Activated naive CD4-positive, alpha-beta T cell treated with anti-CD3 and anti-CD28 coated beads, Interleukin-2, amount 50 U/mL, for 24 hours (primary cell): Measurements from ENCODE around the gene ACP2.

Source experiments
- H3K27ac Mint-ChIP-seq: one replicate; pipeline ENCODE4 v1.8.0; 2021; ENCODE audit warnings: mild to moderate bottlenecking, mixed read lengths
- H3K27me3 Mint-ChIP-seq: one replicate; pipeline ENCODE4 v1.8.0; 2021; ENCODE audit warnings: mixed read lengths
- H3K36me3 Mint-ChIP-seq: one replicate; pipeline ENCODE4 v1.8.0; 2021; ENCODE audit warnings: mixed read lengths
- H3K4me1 Mint-ChIP-seq: one replicate; pipeline ENCODE4 v1.8.0; 2021; ENCODE audit warnings: mixed read lengths
- H3K4me3 Mint-ChIP-seq: one replicate; pipeline ENCODE4 v1.8.0; 2021; ENCODE audit warnings: mild to moderate bottlenecking, mixed read lengths
- H3K9me3 Mint-ChIP-seq: one replicate; pipeline ENCODE4 v1.8.0; 2021; ENCODE audit warnings: mixed read lengths

The ACP2 gene

GRCh38 chr11:47271961-47272661, 23.5 kb upstream of the ACP2 start:
- peak overlapping the region; percentile 87 for H3K4me3 Mint-ChIP-seq
- peaks cover 61% of the 10 kb centered on the region for H3K4me1 Mint-ChIP-seq
- H3K9me3 Mint-ChIP-seq = no peaks in the 10 kb centered on the region
- peak overlapping the region; percentile 68 for H3K27ac Mint-ChIP-seq
- no peaks in the 10 kb centered on the region for H3K27me3 Mint-ChIP-seq
- H3K36me3 Mint-ChIP-seq = peaks cover 11% of the 10 kb centered on the region

- Mint-ChIP-seq H3K4me3 (peak overlapping the region; percentile 87), H3K27ac (peak overlapping the region; percentile 81), H3K4me1 (peaks cover 60% of the 10 kb centered on the region), H3K36me3 (peaks cover 10% of the 10 kb centered on the region), H3K27me3 (no peaks in the 10 kb centered on the region), H3K9me3 (no peaks in the 10 kb centered on the region)
Observed at GRCh38 chr11:47271328-47271727, 22.7 kb upstream of the ACP2 start.

GRCh38 chr11:47270331-47271271, 22.0 kb upstream of the ACP2 start:
- H3K4me1 Mint-ChIP-seq = peaks cover 60% of the 10 kb centered on the region
- H3K27me3 Mint-ChIP-seq = no peaks in the 10 kb centered on the region

GRCh38 chr11:47269829-47270305, 21.3 kb upstream of the ACP2 start, which contains the start of gene MADD:
MADD (plus strand) TSS chr11:47270133.
- Mint-ChIP-seq H3K27me3 (no peaks in the 10 kb centered on the region), H3K36me3 (peaks cover 6% of the 10 kb centered on the region), H3K4me3 (peak within 1 kb of the TSS; percentile 92), H3K9me3 (no peaks in the 10 kb centered on the region), H3K4me1 (peaks cover 65% of the 10 kb centered on the region), H3K27ac (peak within 1 kb of the TSS; percentile 98)

More at GRCh38 chr11:47270331-47271271, 22.0 kb upstream of the ACP2 start:
- Mint-ChIP-seq H3K36me3 (peaks cover 6% of the 10 kb centered on the region), H3K4me3 (peak overlapping the region; percentile 87), H3K9me3 (no peaks in the 10 kb centered on the region), H3K27ac (peak overlapping the region; percentile 81)

- Mint-ChIP-seq H3K27ac (peak overlapping the region; percentile 98), H3K27me3 (no peaks in the 10 kb centered on the region), H3K36me3 (peaks cover under 1% of the 10 kb centered on the region), H3K4me3 (peak overlapping the region; percentile 92), H3K4me1 (peaks cover 64% of the 10 kb centered on the region), H3K9me3 (no peaks in the 10 kb centered on the region)
Observed at GRCh38 chr11:47269002-47269828, 20.6 kb upstream of the ACP2 start.

- Mint-ChIP-seq H3K4me3 (peak overlapping the region; percentile 92), H3K27ac (peak overlapping the region; percentile 98), H3K9me3 (no peaks in the 10 kb centered on the region), H3K27me3 (no peaks in the 10 kb centered on the region), H3K4me1 (peaks cover 57% of the 10 kb centered on the region), H3K36me3 (no peaks in the 10 kb centered on the region)
Observed at GRCh38 chr11:47268448-47269001, 19.9 kb upstream of the ACP2 start.

- Mint-ChIP-seq H3K4me1 (peaks cover 52% of the 10 kb centered on the region), H3K4me3 (no peak overlapping the region), H3K36me3 (no peaks in the 10 kb centered on the region)
Observed at GRCh38 chr11:47267876-47268275, 19.3 kb upstream of the ACP2 start.

GRCh38 chr11:47264521-47264920, 15.9 kb upstream of the ACP2 start:
- Mint-ChIP-seq H3K9me3 (no peaks in the 10 kb centered on the region), H3K4me1 (peaks cover 35% of the 10 kb centered on the region), H3K27me3 (no peaks in the 10 kb centered on the region), H3K36me3 (no peaks in the 10 kb centered on the region), H3K4me3 (no peak overlapping the region), H3K27ac (no peak overlapping the region)

More at GRCh38 chr11:47267876-47268275, 19.3 kb upstream of the ACP2 start:
- Mint-ChIP-seq H3K27ac (peak overlapping the region; percentile 4), H3K27me3 (no peaks in the 10 kb centered on the region), H3K9me3 (no peaks in the 10 kb centered on the region)

GRCh38 chr11:47264119-47264518, 15.5 kb upstream of the ACP2 start:
- no peak overlapping the region for H3K4me3 Mint-ChIP-seq
- no peaks in the 10 kb centered on the region for H3K27me3 Mint-ChIP-seq
- H3K4me1 Mint-ChIP-seq = peaks cover 38% of the 10 kb centered on the region
- H3K9me3 Mint-ChIP-seq = no peaks in the 10 kb centered on the region
- H3K27ac Mint-ChIP-seq = no peak overlapping the region
- H3K36me3 Mint-ChIP-seq = no peaks in the 10 kb centered on the region

- Mint-ChIP-seq H3K27me3 (no peaks in the 10 kb centered on the region), H3K4me3 (no peak overlapping the region), H3K36me3 (no peaks in the 10 kb centered on the region), H3K9me3 (no peaks in the 10 kb centered on the region), H3K4me1 (peaks cover 29% of the 10 kb centered on the region), H3K27ac (no peak overlapping the region)
Observed at GRCh38 chr11:47261291-47261800, 12.7 kb upstream of the ACP2 start.

GRCh38 chr11:47260366-47260765, 11.8 kb upstream of the ACP2 start:
- Mint-ChIP-seq H3K9me3 (no peaks in the 10 kb centered on the region), H3K36me3 (no peaks in the 10 kb centered on the region), H3K4me3 (no peak overlapping the region), H3K27ac (no peak overlapping the region), H3K27me3 (no peaks in the 10 kb centered on the region), H3K4me1 (peaks cover 25% of the 10 kb centered on the region)

- H3K27ac Mint-ChIP-seq = no peak overlapping the region
Observed at GRCh38 chr11:47259232-47259977, 10.8 kb upstream of the ACP2 start.

GRCh38 chr11:47258317-47258902, 9.8 kb upstream of the ACP2 start:
- Mint-ChIP-seq H3K36me3 (no peaks in the 10 kb centered on the region), H3K27me3 (no peaks in the 10 kb centered on the region), H3K27ac (no peak overlapping the region), H3K4me3 (no peak overlapping the region), H3K4me1 (peaks cover 26% of the 10 kb centered on the region), H3K9me3 (no peaks in the 10 kb centered on the region)

More at GRCh38 chr11:47259232-47259977, 10.8 kb upstream of the ACP2 start:
- Mint-ChIP-seq H3K4me3 (no peak overlapping the region), H3K36me3 (no peaks in the 10 kb centered on the region), H3K27me3 (no peaks in the 10 kb centered on the region), H3K9me3 (no peaks in the 10 kb centered on the region), H3K4me1 (peaks cover 27% of the 10 kb centered on the region)
